Loucy (cell line): ENCODE results near the gene PPM1M.

Experiments used
- H2AFZ ChIP-seq: fragments of 200-600 bp; sonication (generic); 2 replicates; pipeline ENCODE4 v1.6.0; 2016; ENCODE audit warnings: antibody characterized with exemption, mild to moderate bottlenecking, low read length, moderate library complexity
- H3F3A ChIP-seq: fragments of 200-600 bp; 2 replicates; pipeline ENCODE4 v1.6.0; 2016; ENCODE audit warnings: antibody characterized with exemption, low read depth, mild to moderate bottlenecking
- H3K27me3 ChIP-seq: fragments of 200-600 bp; sonication (generic); 2 replicates; pipeline ENCODE4 v1.6.1; 2014; ENCODE audit warnings: low read length, mild to moderate bottlenecking; ENCODE audit not compliant: insufficient read depth, poor library complexity, severe bottlenecking
- H3K36me3 ChIP-seq: fragments of 200-600 bp; sonication (generic); 2 replicates; pipeline ENCODE4 v1.6.1; 2016; ENCODE audit warnings: low read length; ENCODE audit not compliant: insufficient read depth
- H3K4me1 ChIP-seq: fragments of 200-600 bp; sonication (generic); 2 replicates; pipeline ENCODE4 v1.5.1; 2014; ENCODE audit warnings: low read length, mild to moderate bottlenecking; ENCODE audit not compliant: insufficient read depth, poor library complexity, severe bottlenecking
- H3K4me2 ChIP-seq: fragments of 200-600 bp; sonication (generic); 2 replicates; pipeline ENCODE4 v1.6.0; 2014; ENCODE audit warnings: antibody characterized with exemption, low read length, low read depth, mild to moderate bottlenecking; ENCODE audit not compliant: poor library complexity, severe bottlenecking
- H3K4me3 ChIP-seq: fragments of 200-600 bp; sonication (generic); 2 replicates; pipeline ENCODE4 v1.5.1; 2014; ENCODE audit warnings: low read length, mild to moderate bottlenecking, mixed read lengths; ENCODE audit not compliant: poor library complexity, severe bottlenecking
- H3K79me2 ChIP-seq: fragments of 200-600 bp; sonication (generic); 2 replicates; pipeline ENCODE4 v1.6.1; 2014; ENCODE audit warnings: low read length; ENCODE audit not compliant: insufficient read depth
- H3K9ac ChIP-seq: fragments of 200-600 bp; sonication (generic); 2 replicates; pipeline ENCODE4 v1.6.0; 2014; ENCODE audit warnings: mild to moderate bottlenecking, low read depth, low read length, moderate library complexity; ENCODE audit not compliant: poor library complexity, severe bottlenecking
- H3K9me2 ChIP-seq: fragments of 200-600 bp; sonication (generic); replicated peaks from 2 replicates; pipeline ENCODE4 v1.6.1; 2016; ENCODE audit warnings: low read depth, low read length, mixed read lengths
- H3K9me3 ChIP-seq: fragments of 200-600 bp; sonication (generic); 2 replicates; pipeline ENCODE4 v1.6.1; 2014; ENCODE audit warnings: mild to moderate bottlenecking, antibody characterized with exemption, low read length, low read depth; ENCODE audit not compliant: insufficient read depth
- H4K20me1 ChIP-seq: fragments of 200-600 bp; sonication (generic); 2 replicates; pipeline ENCODE4 v1.6.0; 2014; ENCODE audit warnings: antibody characterized with exemption, low read length, mild to moderate bottlenecking; ENCODE audit not compliant: insufficient read depth, poor library complexity, severe bottlenecking
- EZH2phosphoT487 ChIP-seq: fragments of 200-600 bp; IDR thresholded peaks from 2 replicates; pipeline ENCODE4 v1.6.1; 2018; ENCODE audit warnings: antibody characterized with exemption, mild to moderate bottlenecking, moderate library complexity, borderline replicate concordance
- TF ChIP-seq, protein P1 (sequence below): fragments of 200-600 bp; sonication (generic); conservative IDR thresholded peaks from 2 replicates; pipeline ENCODE4 v1.5.1; 2014; ENCODE audit warnings: mild to moderate bottlenecking, antibody characterized with exemption, low read length

The PPM1M gene

DNA sequence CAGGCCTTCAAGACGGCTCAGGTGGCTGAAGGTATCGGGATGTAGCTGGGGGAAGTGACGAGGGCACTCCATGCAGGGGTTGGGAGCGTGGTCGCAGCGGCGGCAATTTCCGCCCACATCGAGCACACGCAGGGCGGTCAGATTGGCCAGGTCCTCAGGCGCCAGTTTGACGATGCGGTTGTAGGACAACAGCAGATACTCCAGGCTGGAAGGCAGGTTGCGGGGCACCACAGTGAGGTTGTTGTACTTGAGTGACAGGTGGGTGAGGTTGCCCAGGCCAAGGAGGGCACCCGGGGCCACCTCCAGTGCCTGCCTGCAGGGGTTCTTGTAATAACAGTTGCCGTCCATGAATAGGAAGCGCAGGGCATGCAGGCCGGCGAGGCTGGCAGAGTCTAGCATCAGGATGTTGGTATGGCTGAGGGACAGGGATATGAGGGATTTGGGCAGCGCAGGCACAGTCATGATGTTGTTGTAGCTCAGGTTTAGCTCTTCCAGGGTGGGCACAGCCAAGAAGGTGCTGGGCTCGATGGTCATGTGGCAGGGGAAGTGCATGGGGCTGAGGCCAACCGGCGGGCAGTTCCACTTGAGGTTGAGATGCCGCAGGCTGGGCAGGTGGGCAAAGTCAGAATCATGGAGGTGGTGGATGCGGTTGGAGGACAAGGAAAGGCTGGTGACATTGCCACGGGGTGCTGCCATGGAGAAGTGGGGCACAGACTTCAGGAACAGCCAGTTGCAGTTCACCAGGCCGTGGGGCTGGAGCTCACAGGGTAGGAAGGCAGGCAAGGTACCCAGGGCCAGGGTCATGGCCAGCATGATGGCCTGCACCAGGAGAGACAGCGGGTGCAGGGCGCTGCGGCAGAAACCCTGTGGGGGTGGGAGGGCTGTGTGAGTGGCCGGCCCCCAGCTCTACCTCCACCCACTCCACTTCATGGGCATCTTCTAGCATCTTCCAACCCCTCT is 21.8 kb upstream of the PPM1M start:
- H4K20me1 ChIP-seq, result no peaks in the 10 kb centered on the region
- peak overlapping the region; percentile 92 for H3K4me2 ChIP-seq
- peaks cover 36% of the 10 kb centered on the region for H3K79me2 ChIP-seq
- H3K9ac ChIP-seq, result peak overlapping the region; percentile 84
- H2AFZ ChIP-seq, result no peak overlapping the region
- peaks cover 7% of the 10 kb centered on the region; the same call in 1 of the 2 replicates for H3K36me3 ChIP-seq
- no peaks in the 10 kb centered on the region for H3K9me3 ChIP-seq
- no peaks in the 10 kb centered on the region for H3F3A ChIP-seq
- no peaks in the 10 kb centered on the region for H3K9me2 ChIP-seq
- peaks cover 42% of the 10 kb centered on the region for H3K4me1 ChIP-seq
- H3K27me3 ChIP-seq, result no peaks in the 10 kb centered on the region
- H3K4me3 ChIP-seq, result peak overlapping the region; percentile 80
- TF ChIP-seq, protein P1, sequence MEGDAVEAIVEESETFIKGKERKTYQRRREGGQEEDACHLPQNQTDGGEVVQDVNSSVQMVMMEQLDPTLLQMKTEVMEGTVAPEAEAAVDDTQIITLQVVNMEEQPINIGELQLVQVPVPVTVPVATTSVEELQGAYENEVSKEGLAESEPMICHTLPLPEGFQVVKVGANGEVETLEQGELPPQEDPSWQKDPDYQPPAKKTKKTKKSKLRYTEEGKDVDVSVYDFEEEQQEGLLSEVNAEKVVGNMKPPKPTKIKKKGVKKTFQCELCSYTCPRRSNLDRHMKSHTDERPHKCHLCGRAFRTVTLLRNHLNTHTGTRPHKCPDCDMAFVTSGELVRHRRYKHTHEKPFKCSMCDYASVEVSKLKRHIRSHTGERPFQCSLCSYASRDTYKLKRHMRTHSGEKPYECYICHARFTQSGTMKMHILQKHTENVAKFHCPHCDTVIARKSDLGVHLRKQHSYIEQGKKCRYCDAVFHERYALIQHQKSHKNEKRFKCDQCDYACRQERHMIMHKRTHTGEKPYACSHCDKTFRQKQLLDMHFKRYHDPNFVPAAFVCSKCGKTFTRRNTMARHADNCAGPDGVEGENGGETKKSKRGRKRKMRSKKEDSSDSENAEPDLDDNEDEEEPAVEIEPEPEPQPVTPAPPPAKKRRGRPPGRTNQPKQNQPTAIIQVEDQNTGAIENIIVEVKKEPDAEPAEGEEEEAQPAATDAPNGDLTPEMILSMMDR, result no peak
- no peak for TF ChIP-seq EZH2phosphoT487

GRCh38 chr3:52225452-52226228 is 19.9 kb upstream of the PPM1M start, which contains the start of gene TLR9:
TSS of gene TLR9 (minus strand) at chr3:52225645. CDS start at chr3:52225529, 116 bp downstream.
- Histone ChIP-seq H3K9me2 (no peaks in the 10 kb centered on the region), H3K79me2 (peaks cover 35% of the 10 kb centered on the region), H3K9me3 (no peaks in the 10 kb centered on the region), H3K9ac (no peak within 1 kb of the TSS), H3K27me3 (no peaks in the 10 kb centered on the region), H4K20me1 (no peaks in the 10 kb centered on the region), H3F3A (no peaks in the 10 kb centered on the region), H3K4me2 (peak within 1 kb of the TSS; percentile 92), H3K4me1 (peaks cover 30% of the 10 kb centered on the region), H2AFZ (no peak within 1 kb of the TSS), H3K4me3 (no peak within 1 kb of the TSS), H3K36me3 (peaks cover 23% of the 10 kb centered on the region; the same call in 1 of the 2 replicates)
- TF ChIP-seq EZH2phosphoT487, result no peak

- Histone ChIP-seq H3K4me3 (no peak overlapping the region), H4K20me1 (peaks cover 5% of the 10 kb centered on the region), H3K27me3 (no peaks in the 10 kb centered on the region), H3K4me1 (peaks cover 23% of the 10 kb centered on the region), H3K79me2 (peaks cover 31% of the 10 kb centered on the region), H2AFZ (no peak overlapping the region), H3K9ac (no peak overlapping the region), H3K4me2 (no peak overlapping the region), H3K36me3 (peaks cover 29% of the 10 kb centered on the region; the same call in 1 of the 2 replicates), H3K9me2 (no peaks in the 10 kb centered on the region), H3F3A (no peaks in the 10 kb centered on the region), H3K9me3 (no peaks in the 10 kb centered on the region)
- TF ChIP-seq, protein P1, result no peak
- TF ChIP-seq EZH2phosphoT487, result no peak
These were observed 19.2 kb upstream of the PPM1M start for GRCh38 chr3:52226229-52226817.
